ENCODE measurements around the gene SLC12A8.

SLC12A8 gene

DNA sequence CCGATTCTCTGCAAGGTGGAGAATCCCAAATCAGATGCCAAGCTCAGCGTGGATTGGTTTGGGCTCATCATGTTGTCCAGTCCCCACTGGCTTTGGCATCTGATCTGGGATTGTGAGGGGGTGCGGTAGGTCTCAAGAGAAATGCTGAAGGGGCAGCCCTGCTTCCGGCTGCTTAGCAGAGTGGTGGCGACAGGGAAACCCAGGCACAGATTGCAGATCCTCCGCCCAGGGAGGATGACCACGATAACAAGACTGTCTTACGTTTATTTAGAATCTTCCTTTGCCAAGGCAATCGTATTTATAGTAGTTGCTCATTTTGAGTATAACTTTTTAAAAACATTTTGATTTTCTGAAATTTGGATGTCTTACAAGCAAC, 61.1 kb downstream of the SLC12A8 start:
- H3K79me2 ChIP-seq: no peaks in the 10 kb centered on the region
- H3K9ac ChIP-seq: no peak overlapping the region
- no peak overlapping the region for H2AFZ ChIP-seq
- H3K27ac ChIP-seq: no peak overlapping the region
- no peaks in the 10 kb centered on the region for H3K9me3 ChIP-seq (ENCODE audit: control insufficient read depth, low read length)
- H3K27me3 ChIP-seq (ENCODE audit: control insufficient read depth, insufficient read depth, low read length): no peaks in the 10 kb centered on the region
- H3K4me1 ChIP-seq: no peaks in the 10 kb centered on the region
- no peak overlapping the region for H3K4me2 ChIP-seq (ENCODE audit: low read length)
- no peaks in the 10 kb centered on the region for H3K36me3 ChIP-seq (ENCODE audit: control insufficient read depth, insufficient read depth, low read length)
- no peak overlapping the region for H3K4me3 ChIP-seq (ENCODE audit: low read depth, low read length)
- TF ChIP-seq, protein P1, sequence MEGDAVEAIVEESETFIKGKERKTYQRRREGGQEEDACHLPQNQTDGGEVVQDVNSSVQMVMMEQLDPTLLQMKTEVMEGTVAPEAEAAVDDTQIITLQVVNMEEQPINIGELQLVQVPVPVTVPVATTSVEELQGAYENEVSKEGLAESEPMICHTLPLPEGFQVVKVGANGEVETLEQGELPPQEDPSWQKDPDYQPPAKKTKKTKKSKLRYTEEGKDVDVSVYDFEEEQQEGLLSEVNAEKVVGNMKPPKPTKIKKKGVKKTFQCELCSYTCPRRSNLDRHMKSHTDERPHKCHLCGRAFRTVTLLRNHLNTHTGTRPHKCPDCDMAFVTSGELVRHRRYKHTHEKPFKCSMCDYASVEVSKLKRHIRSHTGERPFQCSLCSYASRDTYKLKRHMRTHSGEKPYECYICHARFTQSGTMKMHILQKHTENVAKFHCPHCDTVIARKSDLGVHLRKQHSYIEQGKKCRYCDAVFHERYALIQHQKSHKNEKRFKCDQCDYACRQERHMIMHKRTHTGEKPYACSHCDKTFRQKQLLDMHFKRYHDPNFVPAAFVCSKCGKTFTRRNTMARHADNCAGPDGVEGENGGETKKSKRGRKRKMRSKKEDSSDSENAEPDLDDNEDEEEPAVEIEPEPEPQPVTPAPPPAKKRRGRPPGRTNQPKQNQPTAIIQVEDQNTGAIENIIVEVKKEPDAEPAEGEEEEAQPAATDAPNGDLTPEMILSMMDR (IDR thresholded peaks at IDR 0.05): no peak

DNA sequence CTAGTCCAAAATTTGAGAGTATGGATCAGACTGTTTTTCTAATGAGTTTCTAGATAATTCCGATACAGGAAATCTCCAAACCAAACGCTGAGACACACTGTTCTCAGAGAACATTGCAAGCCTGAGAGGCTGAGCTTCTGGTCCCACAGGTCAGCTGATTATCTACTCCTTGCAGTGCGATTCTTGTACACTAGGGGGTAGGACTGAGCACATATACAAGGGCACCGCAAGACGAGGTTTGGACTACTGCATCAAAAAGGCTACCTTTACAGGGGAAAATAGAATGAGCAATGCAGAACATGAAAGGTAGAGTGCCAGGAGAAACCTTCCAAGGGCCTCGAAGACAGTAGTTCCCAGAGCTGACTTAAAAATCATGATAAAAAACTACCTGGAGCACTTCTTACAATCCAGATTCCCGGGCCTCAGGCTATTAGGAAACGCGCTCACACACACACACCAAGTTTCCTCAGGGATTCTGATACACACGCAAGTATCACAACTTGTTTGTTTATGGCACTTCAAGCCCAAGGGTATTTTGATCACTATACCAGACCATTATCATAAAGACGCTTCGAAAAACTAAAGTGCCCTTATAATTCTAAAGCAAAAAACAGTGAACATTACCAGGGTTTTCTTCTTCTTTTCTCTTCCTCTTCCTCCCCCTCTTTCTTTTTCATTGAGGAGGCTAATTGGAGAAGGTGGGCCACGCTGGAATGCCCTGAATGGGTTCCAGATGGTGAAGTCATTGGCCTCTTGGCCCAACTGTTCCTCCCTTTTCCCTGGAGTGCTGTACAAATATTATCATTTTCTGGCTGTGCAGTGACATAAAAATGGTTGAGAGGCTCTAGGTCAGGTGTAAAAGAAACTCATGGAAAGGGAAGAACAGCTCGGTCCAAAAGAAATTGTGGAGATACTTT, 61.8 kb downstream of the SLC12A8 start:
- H3K36me3 ChIP-seq (ENCODE audit: control insufficient read depth, insufficient read depth, low read length): no peaks in the 10 kb centered on the region
- H3K4me3 ChIP-seq (ENCODE audit: low read depth, low read length): no peak overlapping the region
- no peaks in the 10 kb centered on the region for H3K27me3 ChIP-seq (ENCODE audit: control insufficient read depth, insufficient read depth, low read length)
- no peak overlapping the region for H3K27ac ChIP-seq
- H3K9ac ChIP-seq: no peak overlapping the region
- H3K9me3 ChIP-seq (ENCODE audit: control insufficient read depth, low read length): no peaks in the 10 kb centered on the region
- no peaks in the 10 kb centered on the region for H3K4me1 ChIP-seq
- no peak overlapping the region for H2AFZ ChIP-seq
- H3K79me2 ChIP-seq: no peaks in the 10 kb centered on the region
- TF ChIP-seq, protein P1 (IDR thresholded peaks at IDR 0.05): peak; percentile 49
- no peak overlapping the region for H3K4me2 ChIP-seq (ENCODE audit: low read length)

DNA sequence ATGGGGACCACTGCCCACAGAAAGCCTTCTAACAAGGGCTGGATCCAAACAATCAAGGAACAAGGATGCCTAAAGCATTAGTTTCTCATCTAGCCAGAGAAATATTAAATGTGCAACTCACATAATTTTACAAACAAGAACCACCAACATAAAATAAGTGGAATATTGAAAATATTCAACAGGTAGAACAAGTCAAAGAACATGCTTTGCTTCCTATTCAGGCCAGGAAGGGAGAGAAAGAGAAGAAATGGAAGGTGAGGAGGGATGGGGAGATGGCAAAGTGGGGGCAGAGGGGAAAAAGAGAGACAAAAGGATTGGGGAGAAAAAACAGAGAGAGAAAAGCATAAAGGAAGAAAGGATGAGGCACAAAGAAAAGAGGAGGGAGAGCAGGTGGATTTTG, 63.1 kb downstream of the SLC12A8 start:
- Histone ChIP-seq H3K4me1 (peaks cover 5% of the 10 kb centered on the region), H3K9ac (no peak overlapping the region)

DNA sequence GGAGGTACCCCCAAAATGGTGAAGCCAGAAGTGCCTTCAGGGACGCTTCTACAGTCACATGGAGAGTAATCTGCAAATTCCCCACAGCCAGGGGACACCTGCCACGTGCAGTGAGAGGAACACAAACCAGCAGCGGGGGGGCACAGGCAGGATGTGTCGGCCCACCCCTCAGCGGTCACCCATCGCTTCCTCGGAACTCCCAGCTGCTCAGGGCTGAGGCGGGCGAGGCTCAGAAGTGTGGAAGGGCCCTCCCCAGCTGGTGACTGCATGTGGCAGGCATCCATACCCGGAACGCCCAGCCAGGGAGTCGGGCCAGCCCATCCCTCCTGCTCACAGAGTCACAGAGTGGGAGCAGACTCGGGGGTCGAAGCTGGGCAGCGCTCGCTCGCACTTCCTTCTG, 63.7 kb downstream of the SLC12A8 start:
- Histone ChIP-seq H3K4me1 (peaks cover 10% of the 10 kb centered on the region), H3K27me3 (ENCODE audit: control insufficient read depth, insufficient read depth, low read length) (no peaks in the 10 kb centered on the region), H3K4me2 (ENCODE audit: low read length) (no peak overlapping the region), H3K36me3 (ENCODE audit: control insufficient read depth, insufficient read depth, low read length) (no peaks in the 10 kb centered on the region), H3K9me3 (ENCODE audit: control insufficient read depth, low read length) (no peaks in the 10 kb centered on the region), H3K4me3 (ENCODE audit: low read depth, low read length) (no peak overlapping the region), H3K9ac (no peak overlapping the region), H3K79me2 (no peaks in the 10 kb centered on the region), H3K27ac (no peak overlapping the region), H2AFZ (no peak overlapping the region)
- TF ChIP-seq, protein P1 (IDR thresholded peaks at IDR 0.05): no peak

More for the DNA sequence above, 63.1 kb downstream of the SLC12A8 start:
- TF ChIP-seq, protein P1 (IDR thresholded peaks at IDR 0.05): no peak
- Histone ChIP-seq H3K36me3 (ENCODE audit: control insufficient read depth, insufficient read depth, low read length) (no peaks in the 10 kb centered on the region), H3K27ac (no peak overlapping the region), H3K4me3 (ENCODE audit: low read depth, low read length) (no peak overlapping the region), H3K79me2 (no peaks in the 10 kb centered on the region), H3K9me3 (ENCODE audit: control insufficient read depth, low read length) (no peaks in the 10 kb centered on the region), H3K27me3 (ENCODE audit: control insufficient read depth, insufficient read depth, low read length) (no peaks in the 10 kb centered on the region), H3K4me2 (ENCODE audit: low read length) (no peak overlapping the region), H2AFZ (no peak overlapping the region)

All from parathyroid adenoma (tissue), 2 donors.